WERI-Rb-1 (cell line): Measurements from ENCODE around the gene MAP9.

ENCODE experiments used
- DNase-seq: peaks from one replicate; pipeline ENCODE4 v3.0.0-alpha.2; 2020
- H3K27ac ChIP-seq: fragments of 250-450 bp; sonication (Bioruptor Pico); 2 replicates; pipeline ENCODE4 v1.5.1; 2020; ENCODE audit warnings: mild to moderate bottlenecking, moderate library complexity
- H3K27me3 ChIP-seq: fragments of 250-450 bp; sonication (Bioruptor Pico); 2 replicates; pipeline ENCODE4 v1.5.1; 2021; ENCODE audit warnings: mild to moderate bottlenecking, low read depth, moderate library complexity; ENCODE audit not compliant: insufficient read depth, severe bottlenecking
- H3K36me3 ChIP-seq: fragments of 250-450 bp; sonication (Bioruptor Pico); 2 replicates; pipeline ENCODE4 v1.5.1; 2020; ENCODE audit warnings: mild to moderate bottlenecking, moderate library complexity
- H3K4me3 ChIP-seq: 2 replicates; pipeline ENCODE4 v1.5.1; 2011; ENCODE audit warnings: low read depth, mild to moderate bottlenecking, control low read depth, low read length
- H3K9me3 ChIP-seq: fragments of 250-450 bp; sonication (Bioruptor Pico); 2 replicates; pipeline ENCODE4 v1.5.1; 2021; ENCODE audit warnings: mild to moderate bottlenecking, moderate library complexity; ENCODE audit not compliant: severe bottlenecking
- TF ChIP-seq, protein P1 (sequence below): IDR thresholded peaks from 2 replicates; pipeline ENCODE4 v1.5.1; 2011; ENCODE audit warnings: low read depth, mild to moderate bottlenecking, control low read depth, inconsistent platforms, low read length

Gene MAP9

DNA sequence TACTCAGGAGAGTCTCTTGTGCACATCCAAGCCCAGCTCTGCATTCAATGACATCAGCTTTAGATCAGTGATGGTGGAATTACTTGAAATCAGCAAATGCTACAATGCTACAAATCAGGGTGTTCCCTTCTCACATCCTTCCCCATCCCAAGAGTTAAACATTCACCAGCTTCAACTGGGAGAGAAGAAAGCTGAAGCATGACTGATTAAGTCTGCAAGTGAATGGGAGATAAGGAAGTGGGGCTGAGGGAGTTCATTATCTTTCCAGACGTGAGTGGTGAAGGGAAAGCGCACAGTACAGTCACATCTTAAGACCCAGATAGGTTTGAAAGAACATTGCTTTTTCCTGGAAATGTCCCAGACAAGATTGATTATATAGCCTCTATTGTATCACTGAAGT lies 26.2 kb upstream of the MAP9 start:
- H3K27me3 ChIP-seq: no peaks in the 10 kb centered on the region
- TF ChIP-seq, protein P1, sequence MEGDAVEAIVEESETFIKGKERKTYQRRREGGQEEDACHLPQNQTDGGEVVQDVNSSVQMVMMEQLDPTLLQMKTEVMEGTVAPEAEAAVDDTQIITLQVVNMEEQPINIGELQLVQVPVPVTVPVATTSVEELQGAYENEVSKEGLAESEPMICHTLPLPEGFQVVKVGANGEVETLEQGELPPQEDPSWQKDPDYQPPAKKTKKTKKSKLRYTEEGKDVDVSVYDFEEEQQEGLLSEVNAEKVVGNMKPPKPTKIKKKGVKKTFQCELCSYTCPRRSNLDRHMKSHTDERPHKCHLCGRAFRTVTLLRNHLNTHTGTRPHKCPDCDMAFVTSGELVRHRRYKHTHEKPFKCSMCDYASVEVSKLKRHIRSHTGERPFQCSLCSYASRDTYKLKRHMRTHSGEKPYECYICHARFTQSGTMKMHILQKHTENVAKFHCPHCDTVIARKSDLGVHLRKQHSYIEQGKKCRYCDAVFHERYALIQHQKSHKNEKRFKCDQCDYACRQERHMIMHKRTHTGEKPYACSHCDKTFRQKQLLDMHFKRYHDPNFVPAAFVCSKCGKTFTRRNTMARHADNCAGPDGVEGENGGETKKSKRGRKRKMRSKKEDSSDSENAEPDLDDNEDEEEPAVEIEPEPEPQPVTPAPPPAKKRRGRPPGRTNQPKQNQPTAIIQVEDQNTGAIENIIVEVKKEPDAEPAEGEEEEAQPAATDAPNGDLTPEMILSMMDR: no peak
- H3K9me3 ChIP-seq: no peaks in the 10 kb centered on the region
- H3K36me3 ChIP-seq: no peaks in the 10 kb centered on the region
- DNase-seq: no peak
- H3K27ac ChIP-seq: no peak overlapping the region
- no peak overlapping the region for H3K4me3 ChIP-seq

DNA sequence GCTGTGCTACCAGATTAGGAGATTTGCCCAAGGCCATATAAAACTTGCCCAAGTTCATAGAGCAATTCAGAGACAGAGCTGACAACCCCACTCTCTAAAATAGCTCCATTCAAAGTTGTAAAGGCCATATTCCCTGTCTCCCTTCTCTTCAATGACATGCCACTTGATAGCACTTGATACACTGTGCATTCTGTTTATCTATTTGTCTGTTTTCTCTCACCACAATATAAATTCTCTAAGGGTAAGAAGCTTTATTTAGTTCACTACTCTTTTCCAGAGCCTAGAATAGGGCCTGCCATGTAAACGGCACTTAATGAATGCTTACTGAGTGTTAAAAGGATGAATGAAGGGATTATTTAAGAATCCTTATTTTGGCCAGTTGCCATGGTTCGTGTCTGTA lies 24.1 kb upstream of the MAP9 start:
- H3K27ac ChIP-seq: no peak overlapping the region
- no peaks in the 10 kb centered on the region for H3K36me3 ChIP-seq
- DNase-seq: no peak
- TF ChIP-seq, protein P1: no peak
- no peak overlapping the region for H3K4me3 ChIP-seq
- peaks cover 8% of the 10 kb centered on the region for H3K9me3 ChIP-seq
- no peaks in the 10 kb centered on the region for H3K27me3 ChIP-seq

DNA sequence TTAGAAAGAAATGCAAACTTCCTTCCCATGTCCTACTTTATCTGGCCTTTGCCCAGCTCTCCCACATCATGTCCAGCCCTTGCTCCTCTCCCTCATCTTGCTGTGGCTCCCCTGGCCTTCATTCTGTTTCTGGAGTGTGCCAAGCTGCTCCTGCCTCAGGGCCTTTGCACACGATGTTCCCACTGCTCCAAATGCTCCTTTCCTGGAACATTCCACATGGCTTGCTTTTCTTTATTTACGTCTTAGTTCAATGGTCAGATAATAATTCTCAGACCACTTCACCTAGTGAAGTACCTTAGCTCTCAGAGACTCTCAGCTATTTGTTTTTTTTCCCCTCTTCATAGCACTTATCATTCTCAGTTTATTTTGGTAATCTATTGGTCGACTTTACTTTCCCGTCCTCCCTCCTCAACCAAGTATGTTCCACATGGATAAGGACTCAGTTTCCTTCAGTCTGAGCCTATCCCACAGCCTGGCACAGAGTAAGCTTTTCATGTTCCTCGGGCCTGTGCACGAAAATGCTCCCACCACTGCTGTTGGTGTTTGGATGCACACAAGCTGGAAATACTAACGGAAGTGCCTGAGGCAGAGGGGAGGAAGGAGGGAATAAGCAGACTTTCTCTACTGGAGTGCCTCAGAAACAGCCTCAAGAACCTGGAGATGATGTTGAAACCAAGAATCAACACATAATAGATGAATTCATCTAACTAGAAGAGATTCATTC lies 23.4 kb upstream of the MAP9 start:
- H3K27me3 ChIP-seq: no peaks in the 10 kb centered on the region
- H3K27ac ChIP-seq: no peak overlapping the region
- H3K36me3 ChIP-seq: no peaks in the 10 kb centered on the region
- H3K9me3 ChIP-seq: peaks cover 8% of the 10 kb centered on the region
- no peak overlapping the region for H3K4me3 ChIP-seq
- no peak for DNase-seq
- TF ChIP-seq, protein P1: no peak

DNA sequence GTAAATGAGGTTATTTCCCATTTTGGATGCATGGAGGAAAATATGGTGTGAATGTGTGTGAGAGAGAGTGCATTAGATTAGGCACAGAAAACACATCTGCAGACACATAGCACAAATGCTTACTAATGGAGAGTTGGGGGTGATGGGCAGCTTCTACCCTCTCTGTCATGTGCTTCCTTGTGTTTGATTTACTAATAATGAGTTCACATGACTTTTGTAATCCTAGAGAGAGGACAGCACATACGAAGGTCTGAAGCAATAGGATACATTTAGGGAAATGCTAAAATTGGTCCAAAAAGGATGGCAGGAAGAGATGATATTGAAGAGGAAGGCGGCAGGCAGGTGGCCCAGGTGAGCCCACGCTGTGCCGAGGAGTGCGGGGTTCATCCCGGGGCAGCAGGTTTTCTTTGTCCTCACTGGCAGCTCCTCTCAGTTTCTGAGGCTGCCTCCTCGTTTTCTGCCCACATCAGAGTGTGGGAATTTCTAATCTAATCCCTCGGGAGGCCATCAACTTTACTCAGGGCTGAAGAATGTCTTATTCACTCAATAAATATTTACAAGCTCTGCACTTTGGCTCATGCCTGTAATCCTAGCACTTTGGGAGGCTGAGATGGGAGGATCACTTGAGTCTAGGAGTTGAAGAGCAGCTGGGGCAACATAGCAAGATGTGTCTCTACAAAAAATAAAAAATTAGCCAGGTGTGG lies 15.9 kb upstream of the MAP9 start:
- H3K27me3 ChIP-seq: no peaks in the 10 kb centered on the region
- DNase-seq: no peak
- H3K9me3 ChIP-seq: peaks cover 9% of the 10 kb centered on the region
- no peak overlapping the region for H3K27ac ChIP-seq
- no peaks in the 10 kb centered on the region for H3K36me3 ChIP-seq
- no peak overlapping the region for H3K4me3 ChIP-seq
- TF ChIP-seq, protein P1: no peak

DNA sequence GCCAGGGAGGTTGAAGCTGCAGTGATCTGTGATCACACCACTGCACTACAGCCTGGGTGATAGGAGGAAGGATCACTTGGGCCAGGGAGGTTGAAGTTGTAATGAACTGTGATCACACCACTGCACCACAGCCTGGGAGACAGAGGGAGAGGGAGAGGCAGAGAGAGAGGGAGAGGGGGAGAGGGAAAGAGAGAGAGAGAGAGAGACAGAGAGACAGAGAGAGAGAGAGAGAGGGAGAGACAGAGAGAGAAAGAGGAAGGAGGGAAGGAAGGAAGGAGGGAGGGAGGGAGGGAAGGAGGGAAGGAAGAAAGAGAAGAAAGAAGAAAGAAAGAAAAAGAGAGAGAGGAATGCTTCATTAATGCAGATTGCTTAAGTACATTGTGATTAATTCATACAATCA lies 15.2 kb upstream of the MAP9 start:
- no peaks in the 10 kb centered on the region for H3K36me3 ChIP-seq
- no peak overlapping the region for H3K27ac ChIP-seq
- no peak for DNase-seq
- no peaks in the 10 kb centered on the region for H3K27me3 ChIP-seq
- no peak overlapping the region for H3K4me3 ChIP-seq
- peaks cover 10% of the 10 kb centered on the region for H3K9me3 ChIP-seq
- TF ChIP-seq, protein P1: no peak
